Pancreas (tissue), 10 donors: ENCODE results near the gene UGGT2. TPM values are rescaled to one million over a fixed set of nuclear protein-coding genes. Genes with fewer than 3 reads are reported as not detected.

Experiments used
- ATAC-seq, 4 donors: fragments of 200-7000 bp; cut with Tn5 transposase; one replicate each; pipeline versions ENCODE4 v1.8.0 to v1.9.1; 2020; ENCODE audit warnings: mild to moderate bottlenecking in 4 of 4, moderate library complexity in 4 of 4
- DNase-seq, 6 donors: peaks; one replicate each; pipeline ENCODE4 v3.0.0-alpha.2; 2020
- FAIRE-seq: peaks from 2 replicates; lab custom pipeline; 2012; peaks lifted over from hg19 to GRCh38; lab: Jason Lieb, UNC
- H3K27ac ChIP-seq, 4 donors: fragments of 200-600 bp; sonication (generic); 1 replicate in 3 of 4; 2 replicates in 1 of 4; pipeline versions ENCODE4 v1.5.0 to v1.8.0; 2020
- H3K27me3 ChIP-seq, 4 donors: fragments of 200-600 bp; one replicate each; pipeline ENCODE4 v1.8.0; 2021
- H3K36me3 ChIP-seq, 3 donors: fragments of 200-600 bp; sonication (generic) in 1 of 3; one replicate each; pipeline versions ENCODE4 v1.5.0 to v1.8.0; 2020 to 2021
- H3K4me1 ChIP-seq, 3 donors: fragments of 200-600 bp; one replicate each; pipeline ENCODE4 v1.8.0; 2021
- H3K4me3 ChIP-seq, 4 donors: fragments of 200-600 bp; sonication (generic) in 2 of 4; one replicate each; pipeline versions ENCODE4 v1.5.0 to v1.8.0; 2020 to 2021
- H3K9me3 ChIP-seq, 4 donors: fragments of 200-600 bp; one replicate each; pipeline ENCODE4 v1.8.0; 2021
- CTCF ChIP-seq, 4 donors: fragments of 200-600 bp; sonication (generic) in 3 of 4; IDR thresholded peaks; one replicate each; pipeline versions ENCODE4 v1.5.0 to v1.8.0; 2021; ENCODE audit warnings: antibody characterized with exemption in 4 of 4
- WGBS, 2 donors: extraction: QIAGEN DNeasy Blood & Tissue Kit; methylation state at CpG; one replicate each; pipeline ENCODE4 v1.1.7; 2013; 5-methylcytosine and 5-hydroxymethylcytosine counted together
- intact Hi-C, 3 donors: fragments of 100-400 bp; cut with DNase I; formaldehyde crosslinking; loops; one replicate each; pipeline versions ENCODE4 v1.11.1 to v1.14.2; 2022
- polyA plus RNA-seq, 2 donors: library from polyadenylated mRNA; stranded (reverse); fragments of 200-250 nt; gene quantifications; one replicate each; pipeline ENCODE4 v1.2.3, GENCODE V29; 2013
- total RNA-seq, 6 donors: library from RNA; stranded (reverse); fragmentation: NEBNext Ultra II Directional in 4 of 6; extraction: Animal tissue kit (Norgen Biotek cat#: 25700) in 4 of 6; gene quantifications; one replicate each; pipeline versions ENCODE4 v1.2.1 to v1.2.4, GENCODE V29; 2021 to 2023
- donor health status: healthy with polysubstance abuse.
- donor health status: DM: no; HTN: no; CAD: no; lungs with moderate emphysema.
- donor health status: DM: no; HTN: no; CAD: no.
- donor health status: control.
- donor health status: control.
- donor health status: Bipolar disorder and iron deficiency.
- donor health status: DM: yes; HTN: yes; CAD: no.
- donor health status: DM: no; HTN: no; CAD: no.
- donor health status: DM: no; HTN: no; CAD: no.
- donor health status: DM: yes; HTN: yes; CAD: no.

UGGT2 gene
- total and polyA plus RNA-seq, 8 donors = 7.2 to 17.9 (median 16.1) TPM

DNA sequence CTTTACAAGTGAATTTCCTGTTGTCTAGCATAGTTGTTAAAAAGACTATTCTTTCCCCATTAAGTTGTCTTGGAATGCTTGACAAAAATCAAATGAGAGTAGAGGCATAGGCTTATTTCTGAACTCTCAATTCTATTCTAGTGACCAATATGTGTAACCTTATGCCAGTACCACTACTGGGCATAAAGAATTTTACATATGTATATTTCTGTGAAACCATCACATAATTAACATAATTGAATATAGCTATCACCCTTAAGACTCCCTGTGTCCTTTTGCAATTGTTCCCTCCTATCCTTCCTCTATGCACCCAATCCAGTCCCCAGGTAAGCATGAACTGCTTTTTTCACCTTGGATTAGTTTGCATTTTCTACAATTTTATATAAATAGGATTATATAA, 211.3 kb downstream of the UGGT2 start:
- intact Hi-C loops = loop anchor here in 1 of 3 donors (10.0 kb wide), 1 partner anchor 337 kb away; no protein-coding TSS in a partner anchor
- no peak for TF ChIP-seq CTCF (IDR thresholded peaks at IDR 0.05)
- FAIRE-seq = no peak

DNA sequence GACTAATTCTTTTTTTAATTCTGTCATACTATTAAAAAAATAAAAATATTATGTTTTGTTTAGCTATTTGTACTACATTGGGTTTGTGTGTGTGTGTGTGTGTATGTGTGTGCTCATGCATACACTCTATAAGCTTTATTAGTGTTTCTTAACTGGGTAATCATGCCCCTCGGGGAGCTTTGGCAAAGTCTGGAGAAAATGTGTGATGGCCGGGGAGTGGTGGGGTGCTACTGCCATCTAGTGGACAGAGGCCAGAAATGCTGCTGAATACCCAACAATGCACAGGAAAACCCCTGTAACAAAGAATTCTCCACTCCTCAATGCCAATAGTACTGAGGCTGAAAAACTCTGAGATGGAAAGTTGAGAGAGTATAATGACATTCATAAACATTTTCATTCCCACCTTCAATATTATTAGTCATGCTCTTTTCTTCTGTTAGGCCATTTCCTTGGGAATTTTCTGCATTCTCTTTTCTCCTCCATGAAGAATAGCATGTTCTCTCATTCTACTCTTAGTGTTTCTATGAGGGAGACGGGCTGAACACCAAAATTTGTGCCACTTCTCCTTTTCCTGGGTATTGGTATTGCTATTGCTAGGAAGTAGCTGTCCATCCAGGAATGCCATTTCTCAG, 219.0 kb downstream of the UGGT2 start:
- Histone ChIP-seq H3K4me1 (peaks cover 0 to 7% (median 5%) of the 10 kb centered on the region in 3 donors), H3K4me3 (no peak overlapping the region), H3K9me3 (no peaks in the 10 kb centered on the region), H3K27ac (no peak overlapping the region), H3K36me3 (no peaks in the 10 kb centered on the region), H3K27me3 (no peaks in the 10 kb centered on the region)
- intact Hi-C loops = loop anchor here in 1 of 3 donors (10.0 kb wide), 1 partner anchor 209 kb away; no protein-coding TSS in a partner anchor
- FAIRE-seq = no peak
- peak; percentile 80 to 100 (median 96) for ATAC-seq
- peak; percentile 71 to 91 (median 83) for TF ChIP-seq CTCF (IDR thresholded peaks at IDR 0.05)
- 21 to 30% methylated on average over 3 of the region's 3 CpGs for WGBS, 2 donors
- DNase-seq = peak; percentile 39 to 73 (median 46)

More for the DNA sequence above, 211.3 kb downstream of the UGGT2 start:
- DNase-seq (no peak), ATAC-seq (no peak)
- H3K27ac ChIP-seq = no peak overlapping the region
- H3K36me3 ChIP-seq = no peaks in the 10 kb centered on the region
- no peak overlapping the region for H3K4me3 ChIP-seq
- H3K4me1 ChIP-seq = no peaks in the 10 kb centered on the region
- no peaks in the 10 kb centered on the region for H3K9me3 ChIP-seq
- no peaks in the 10 kb centered on the region for H3K27me3 ChIP-seq

DNA sequence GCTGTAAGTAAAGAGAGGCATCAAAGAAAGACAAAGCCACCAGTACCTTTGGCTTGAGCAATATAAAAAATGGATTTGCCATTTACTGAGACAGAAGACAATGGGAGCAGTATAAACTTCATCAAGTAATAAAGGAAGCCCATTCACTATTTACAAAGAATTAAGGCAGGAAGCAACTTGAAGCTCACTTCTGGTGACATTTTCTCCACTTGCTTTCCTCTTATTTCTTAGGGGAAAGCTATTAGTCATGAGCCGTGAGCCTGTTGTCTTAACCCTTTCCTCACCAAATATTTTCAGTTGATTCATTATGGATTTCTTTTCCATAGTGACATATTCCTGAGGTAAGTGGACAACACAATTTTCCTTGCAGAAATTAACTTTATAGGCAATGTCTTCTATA, 219.5 kb downstream of the UGGT2 start:
- intact Hi-C loops = loop anchor here in 1 of 3 donors (10.0 kb wide), 1 partner anchor 209 kb away; no protein-coding TSS in a partner anchor
- ATAC-seq (peak in 1 of 4 donors; percentile 55), DNase-seq (no peak), FAIRE-seq (no peak)
- WGBS, 2 donors = 0 to 7% methylated on average over 1 of the region's 1 CpG
- no peak overlapping the region for H3K27ac ChIP-seq
- H3K27me3 ChIP-seq = no peaks in the 10 kb centered on the region
- no peak for TF ChIP-seq CTCF (IDR thresholded peaks at IDR 0.05)
- no peaks in the 10 kb centered on the region for H3K36me3 ChIP-seq
- no peak overlapping the region for H3K4me3 ChIP-seq
- no peaks in the 10 kb centered on the region for H3K9me3 ChIP-seq
- H3K4me1 ChIP-seq = peaks cover 0 to 7% (median 5%) of the 10 kb centered on the region in 3 donors

DNA sequence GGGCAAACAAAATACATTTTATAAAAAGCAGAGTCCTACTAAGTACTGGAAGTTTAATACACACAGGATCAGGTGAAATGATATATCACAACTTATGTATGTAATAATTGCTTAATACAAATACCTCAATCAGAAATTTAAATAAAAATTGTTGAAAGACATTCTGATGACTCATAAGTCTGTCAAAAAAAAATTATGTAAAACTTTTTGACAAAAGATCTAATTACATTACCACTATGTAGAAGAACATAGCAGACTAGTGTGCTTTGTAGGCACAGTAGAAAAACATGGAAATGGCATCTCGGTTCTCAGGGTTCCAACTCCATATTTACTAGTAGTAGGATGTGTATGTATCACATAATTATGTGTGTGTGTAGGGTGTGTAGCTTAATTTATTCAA, 220.1 kb downstream of the UGGT2 start:
- no peaks in the 10 kb centered on the region for H3K36me3 ChIP-seq
- no peak overlapping the region for H3K4me3 ChIP-seq
- no peaks in the 10 kb centered on the region for H3K9me3 ChIP-seq
- no peak for TF ChIP-seq CTCF (IDR thresholded peaks at IDR 0.05)
- 82 to 83% methylated on average over 1 of the region's 1 CpG for WGBS, 2 donors
- H3K27me3 ChIP-seq = no peaks in the 10 kb centered on the region
- H3K4me1 ChIP-seq = peaks cover 0 to 7% (median 5%) of the 10 kb centered on the region in 3 donors
- no peak for DNase-seq
- intact Hi-C loops = loop anchor here in 1 of 3 donors (10.0 kb wide), 1 partner anchor 208 kb away; no protein-coding TSS in a partner anchor
- no peak for FAIRE-seq
- no peak overlapping the region for H3K27ac ChIP-seq
- no peak for ATAC-seq

- Histone ChIP-seq H3K4me3 (no peak overlapping the region), H3K36me3 (no peaks in the 10 kb centered on the region), H3K9me3 (no peaks in the 10 kb centered on the region), H3K4me1 (no peaks in the 10 kb centered on the region), H3K27me3 (no peaks in the 10 kb centered on the region), H3K27ac (no peak overlapping the region)
- FAIRE-seq (no peak), ATAC-seq (no peak), DNase-seq (no peak)
- intact Hi-C loops = loop anchor here in 1 of 3 donors (10.0 kb wide), 1 partner anchor 198 kb away; no protein-coding TSS in a partner anchor
- WGBS, 2 donors = 94 to 97% methylated on average over 5 of the region's 5 CpGs
- no peak for TF ChIP-seq CTCF (IDR thresholded peaks at IDR 0.05)
Measured at GRCh38 chr13:95822303-95822702, 230.9 kb downstream of the UGGT2 start.
